SHP77 (cell line): ENCODE measurements around the gene FXR1.
A peak's percentile ranks its signal among the peaks of the same experiment; 100 is the strongest.
"Not testable (repeated sequence)": the region's sequence is repeated elsewhere in the genome, so short reads cannot be mapped to it uniquely, and the experiment has no call there.

ENCODE experiments used
- DNase-seq, 2 experiments: peaks; one replicate each; lab custom pipeline; 2025; lab: John Stamatoyannopoulos, UW

FXR1 gene

DNA sequence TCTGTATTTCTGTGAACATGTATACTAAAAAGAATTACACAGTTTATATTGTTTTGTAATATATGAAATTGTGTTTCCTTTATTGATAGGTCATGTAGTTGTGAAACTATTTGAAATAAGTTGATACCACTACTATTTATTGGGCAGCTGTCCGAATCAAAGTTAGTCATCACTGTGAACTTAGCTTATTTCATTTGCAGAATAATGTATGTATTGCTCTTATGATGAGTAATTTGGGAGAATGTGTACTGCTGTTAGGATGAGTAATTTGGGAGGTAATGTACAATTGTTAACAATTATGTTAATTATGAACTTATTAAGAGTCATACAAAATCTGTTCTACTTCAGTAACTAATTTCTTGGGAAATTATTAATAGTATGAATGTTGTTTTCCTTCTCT is 22.2 kb downstream of the FXR1 start:
- no peak for DNase-seq

DNA sequence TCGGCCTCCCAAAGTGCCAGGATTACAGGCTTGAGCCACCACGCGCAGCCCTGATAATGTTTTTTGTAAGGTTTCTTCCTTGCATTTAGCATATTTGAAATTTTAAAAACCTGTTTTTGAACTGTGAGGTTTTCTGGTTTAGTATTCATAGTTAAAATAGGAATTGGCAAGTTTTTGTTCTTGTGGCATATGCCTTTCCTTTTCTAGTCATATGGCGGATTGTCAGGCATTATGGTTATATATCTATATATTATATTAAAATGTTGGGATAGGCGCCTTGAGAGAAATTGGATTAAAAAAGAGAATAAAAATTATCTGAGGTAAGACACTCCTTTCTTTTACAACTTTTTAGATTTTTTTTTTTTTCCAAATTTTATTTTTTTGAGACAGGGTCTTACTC is 28.4 kb downstream of the FXR1 start:
- no peak for DNase-seq

DNA sequence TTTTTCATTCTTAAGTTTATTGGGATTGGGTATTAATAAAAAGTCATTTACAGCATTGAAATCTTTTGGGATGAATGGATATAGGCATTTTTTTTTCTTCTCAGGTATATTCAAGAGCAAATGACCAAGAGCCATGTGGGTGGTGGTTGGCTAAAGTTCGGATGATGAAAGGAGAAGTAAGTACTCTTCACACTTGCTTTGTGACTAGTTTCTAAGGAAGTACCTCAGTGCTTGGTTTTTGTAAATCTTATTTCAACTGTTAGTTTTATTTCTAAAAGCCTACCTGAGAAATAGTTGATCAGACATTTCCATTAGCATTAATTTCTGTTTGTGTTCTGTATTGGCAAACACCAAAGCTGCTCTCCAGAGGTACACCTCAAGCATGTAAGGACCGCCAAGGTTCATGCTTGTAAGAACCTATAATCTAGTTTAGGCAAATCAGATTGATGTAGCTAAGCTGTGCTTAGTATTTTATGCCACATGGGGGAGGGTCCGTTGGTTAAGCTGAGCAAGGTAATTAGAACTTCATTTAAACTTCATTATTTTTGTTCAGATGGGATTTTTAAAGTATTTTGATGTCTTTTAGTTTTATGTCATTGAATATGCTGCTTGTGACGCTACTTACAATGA is 35.4 kb downstream of the FXR1 start:
- DNase-seq, result no peak

DNA sequence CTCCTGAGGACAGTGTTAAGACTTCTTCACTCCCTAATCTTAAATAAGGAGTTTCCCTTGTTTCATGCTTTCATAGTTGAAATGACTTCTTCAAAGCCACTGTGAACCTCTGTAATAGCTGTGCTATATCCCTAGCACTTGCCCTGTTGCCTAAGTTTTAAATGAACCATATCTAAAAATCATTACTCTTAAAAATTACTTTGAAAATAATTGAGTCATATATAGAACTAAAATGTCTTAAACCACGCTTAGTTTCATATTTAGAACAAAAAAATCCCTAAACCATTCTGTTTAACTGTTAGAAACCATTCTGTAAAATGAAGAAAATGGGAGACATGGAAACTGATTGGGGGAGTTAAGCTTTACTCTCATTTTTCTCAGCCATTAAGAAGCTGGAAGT is 47.2 kb downstream of the FXR1 start:
- no peak for DNase-seq

DNA sequence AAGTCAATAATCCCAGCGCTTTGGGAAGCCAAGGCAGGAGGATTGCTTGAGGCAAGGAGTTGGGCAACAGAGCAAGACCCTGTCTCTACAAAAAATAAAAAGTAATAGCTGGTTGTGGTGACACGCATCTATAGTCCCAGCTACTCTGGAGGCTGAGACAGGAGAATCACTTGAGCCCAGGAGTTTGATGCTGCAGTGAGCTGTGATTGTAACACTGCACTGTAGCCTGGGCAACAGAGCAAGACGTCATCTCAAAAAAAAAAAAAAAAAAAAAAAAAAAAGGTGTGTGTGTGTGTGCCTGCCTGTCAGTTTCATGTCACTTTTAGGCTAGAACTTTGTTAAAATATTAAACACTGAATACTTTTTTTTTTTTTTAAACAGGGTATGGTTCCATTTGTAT is 48.6 kb downstream of the FXR1 start:
- DNase-seq, result no peak

DNA sequence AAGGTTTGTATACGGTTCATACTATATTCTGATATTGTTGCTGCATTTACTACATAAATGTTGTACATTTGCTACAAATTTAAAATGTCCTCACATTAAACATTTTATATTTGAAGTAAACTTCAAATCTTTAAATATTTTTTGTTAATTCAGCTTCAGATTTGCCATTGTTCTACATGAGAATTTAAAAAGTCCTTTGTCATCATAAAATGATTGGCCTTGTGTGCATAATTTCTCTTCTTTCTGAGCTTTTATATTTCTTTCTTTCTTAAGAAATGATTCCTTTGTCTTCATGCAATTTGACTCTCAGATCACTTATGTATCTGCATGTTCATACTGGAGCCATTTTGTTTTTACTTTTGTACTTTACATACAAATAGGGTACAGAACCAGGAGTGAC is 49.1 kb downstream of the FXR1 start:
- DNase-seq, result no peak

DNA sequence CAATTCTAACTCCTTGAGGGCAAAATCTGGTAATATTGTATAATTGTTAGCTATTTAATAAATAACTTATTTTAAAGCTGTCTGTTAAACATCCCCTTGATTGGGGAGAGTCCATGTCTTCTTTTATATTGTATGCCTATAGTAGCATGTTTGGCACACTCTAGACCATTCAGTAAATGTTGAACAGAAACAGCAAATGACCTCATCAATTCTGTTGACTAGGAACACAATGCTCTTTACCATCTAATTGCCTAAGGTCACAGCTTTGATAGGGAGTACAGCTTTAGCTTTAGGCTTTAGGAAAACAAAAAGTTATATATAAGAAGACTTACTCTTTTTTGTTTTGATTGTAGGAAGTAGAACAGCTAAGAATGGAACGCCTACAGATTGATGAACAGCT is 50.1 kb downstream of the FXR1 start:
- no peak for DNase-seq

DNA sequence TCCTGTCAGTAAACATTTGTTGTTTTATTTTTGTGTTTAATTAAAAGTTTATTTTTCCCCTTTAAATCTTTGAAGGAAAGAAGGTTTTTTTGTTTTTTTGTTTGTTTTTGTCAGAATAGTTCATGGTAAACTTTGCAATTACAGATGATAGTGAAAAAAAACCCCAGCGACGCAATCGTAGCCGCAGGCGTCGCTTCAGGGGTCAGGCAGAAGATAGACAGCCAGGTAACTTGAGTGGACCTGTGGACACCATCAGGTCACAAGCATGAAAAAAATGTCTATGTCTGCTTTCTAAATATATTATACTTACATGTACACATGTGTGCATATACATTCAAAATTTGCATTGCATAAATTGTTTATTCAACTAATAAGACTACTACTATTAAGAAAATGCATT is 58.5 kb downstream of the FXR1 start:
- DNase-seq, result no peak

DNA sequence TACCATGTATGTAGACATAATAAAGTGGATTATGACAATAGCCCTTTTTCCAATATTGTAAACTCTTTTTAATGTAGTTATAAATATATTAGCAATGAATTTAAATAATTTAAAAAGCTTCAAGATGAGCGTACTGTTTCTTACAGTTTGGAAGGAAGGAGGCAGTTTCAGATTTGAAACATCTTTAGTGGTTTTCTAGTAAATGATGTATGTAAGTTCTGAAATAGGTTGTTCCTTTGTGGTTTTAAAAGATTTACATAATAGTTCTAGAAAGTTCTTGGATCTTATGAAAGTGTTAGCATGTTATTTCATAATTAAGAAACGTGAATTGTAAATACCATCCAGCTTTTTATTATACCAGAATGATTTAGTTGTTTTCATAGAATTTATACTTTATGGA is 61.1 kb downstream of the FXR1 start:
- DNase-seq, result no peak

DNA sequence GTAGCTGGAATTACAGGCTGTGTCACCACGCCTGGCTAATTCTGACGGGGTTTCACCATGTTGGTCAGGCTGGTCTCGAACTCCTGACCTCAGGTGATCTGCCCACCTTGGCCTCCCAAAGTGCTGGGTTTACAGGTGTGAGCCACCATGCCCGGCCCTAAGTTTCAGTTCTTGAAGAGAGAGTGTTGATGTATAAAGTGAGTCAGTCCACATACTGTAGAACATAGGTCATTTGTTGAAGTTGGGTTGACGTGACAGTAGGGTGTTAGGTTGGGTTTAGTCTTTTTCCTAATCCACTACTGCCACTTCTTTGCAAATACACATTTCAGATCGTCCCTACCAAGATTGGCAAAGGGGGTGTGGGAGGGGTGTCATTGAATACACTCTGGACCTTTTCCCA is 61.8 kb downstream of the FXR1 start:
- DNase-seq, result no peak

DNA sequence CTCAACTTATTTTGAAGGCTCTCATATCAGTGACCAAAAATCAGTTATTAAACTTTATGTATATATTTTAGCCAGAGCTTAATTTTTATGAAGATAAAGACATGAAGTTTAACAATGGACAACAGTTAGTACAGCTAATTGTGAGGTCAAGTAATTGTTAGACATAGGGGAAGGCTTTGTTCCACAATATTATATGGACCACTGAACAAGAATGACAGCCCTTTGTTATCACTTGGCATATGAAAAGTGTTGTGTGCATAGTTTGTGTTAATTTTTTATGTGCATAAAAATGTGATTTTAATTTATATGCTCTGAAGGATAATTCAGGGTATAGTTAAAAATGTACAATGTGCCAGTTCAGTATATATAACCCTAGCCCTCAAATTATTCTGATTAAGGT is 65.0 kb downstream of the FXR1 start:
- no peak for DNase-seq

DNA sequence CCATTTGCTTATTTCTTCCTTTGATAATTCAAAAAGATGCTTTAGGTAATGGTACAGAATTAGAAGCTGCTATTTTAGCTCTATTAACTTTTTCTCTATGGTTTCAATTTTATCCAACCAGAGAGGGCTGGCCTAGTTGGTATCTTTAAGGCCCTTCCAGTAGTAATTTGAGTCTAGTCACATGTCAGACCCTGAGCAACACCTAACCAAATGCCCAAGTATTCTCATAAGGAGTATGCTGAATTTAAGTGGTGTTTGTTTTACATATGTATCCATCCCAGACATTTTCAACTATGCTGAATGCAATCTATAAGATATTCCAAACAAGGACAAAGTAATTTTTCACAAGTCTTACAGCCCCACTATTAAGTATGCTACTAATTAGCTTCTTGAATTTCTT is 67.5 kb downstream of the FXR1 start:
- no peak for DNase-seq

DNA sequence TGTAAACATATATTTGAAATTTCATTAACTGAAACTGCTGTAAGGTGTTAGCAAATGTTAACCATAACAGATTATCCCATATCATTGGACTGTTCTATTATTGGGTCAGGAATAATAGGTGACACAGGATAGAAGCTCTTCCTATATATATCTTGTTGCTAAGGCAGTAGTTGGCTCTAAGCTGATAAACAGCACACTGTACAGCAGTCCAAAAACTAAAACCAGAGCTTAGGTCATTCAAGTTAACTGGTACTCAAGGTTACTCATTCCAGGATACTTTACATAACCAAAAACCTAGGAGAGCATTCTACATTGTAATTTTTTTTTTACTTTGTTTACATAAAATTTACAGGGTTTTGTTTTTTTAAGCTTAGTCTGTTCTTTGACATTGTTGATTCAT is 68.1 kb downstream of the FXR1 start:
- no peak for DNase-seq

DNA sequence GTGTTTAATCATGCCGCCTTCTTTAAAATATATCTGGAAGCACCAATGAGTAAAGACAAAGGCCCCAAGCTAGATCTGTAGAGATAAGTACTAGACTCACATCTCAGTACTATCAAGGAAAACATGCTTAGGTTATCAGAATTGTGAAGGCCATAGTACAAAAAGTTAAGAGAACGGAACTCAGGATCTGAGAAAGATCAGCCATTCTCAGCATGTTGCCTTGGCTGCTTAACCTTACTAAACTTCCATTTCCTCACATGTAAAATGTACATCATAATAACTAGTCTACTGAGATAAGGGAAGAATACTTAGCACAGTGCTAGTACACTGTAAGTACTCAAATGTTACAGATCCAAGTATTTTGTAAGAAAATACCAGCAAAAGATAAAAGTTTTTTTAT is 69.4 kb downstream of the FXR1 start:
- DNase-seq, result no peak

DNA sequence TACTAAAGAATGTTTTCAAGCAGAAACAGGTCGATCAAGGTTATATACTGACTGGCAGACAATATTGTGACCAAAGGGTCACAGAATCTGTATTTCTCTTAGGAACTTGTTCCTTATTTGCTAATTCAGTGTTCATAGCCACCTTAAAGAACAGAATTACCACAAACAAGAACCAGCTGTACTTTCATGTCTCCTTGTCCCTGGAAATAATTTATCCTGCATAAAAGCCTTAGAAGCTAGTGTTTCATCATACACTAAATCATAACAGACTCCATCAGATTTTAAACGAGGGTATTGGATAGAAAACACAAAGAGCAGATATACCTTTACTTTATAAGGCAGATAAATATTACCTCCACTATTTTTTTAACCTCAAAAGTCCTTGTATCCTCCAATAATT is 70.7 kb downstream of the FXR1 start:
- no peak for DNase-seq

DNA sequence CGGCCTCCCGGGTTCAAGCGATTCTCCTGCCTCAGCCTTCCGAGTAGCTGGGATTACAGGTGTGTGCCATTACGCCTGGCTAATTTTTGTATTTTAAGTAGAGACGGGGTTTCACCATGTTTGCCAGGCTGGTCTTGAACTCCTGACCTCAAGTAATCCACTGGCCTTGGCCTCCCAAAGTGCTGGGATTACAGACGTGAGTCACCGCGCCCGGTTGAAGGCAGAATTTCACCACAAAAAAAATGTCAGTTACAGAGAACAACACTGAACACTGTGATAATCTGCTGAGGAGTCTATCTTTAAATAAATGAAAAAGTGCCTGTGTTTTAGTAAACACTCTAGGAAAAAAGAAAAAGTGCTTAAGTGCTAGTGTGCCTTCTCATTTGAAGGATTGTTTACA is 73.9 kb downstream of the FXR1 start:
- not testable (repeated sequence) for DNase-seq

DNA sequence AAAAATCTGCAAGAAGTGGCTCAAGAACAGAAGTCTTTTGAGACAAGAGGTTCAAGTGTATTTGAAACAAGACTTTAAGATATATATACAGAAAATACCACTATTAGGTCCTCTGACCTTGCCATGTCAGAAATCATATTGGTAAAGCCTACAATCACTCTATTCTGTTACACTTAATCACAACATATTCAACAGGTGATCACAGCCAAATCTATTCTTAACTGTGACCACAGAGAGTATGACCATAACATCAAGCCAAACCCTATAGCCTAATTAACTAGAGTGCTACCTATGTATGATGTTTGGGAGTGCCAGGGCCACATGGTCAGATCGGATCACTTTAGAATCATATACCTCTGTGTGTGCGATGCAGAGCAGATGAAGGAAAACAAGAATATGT is 74.9 kb downstream of the FXR1 start:
- DNase-seq, result no peak

DNA sequence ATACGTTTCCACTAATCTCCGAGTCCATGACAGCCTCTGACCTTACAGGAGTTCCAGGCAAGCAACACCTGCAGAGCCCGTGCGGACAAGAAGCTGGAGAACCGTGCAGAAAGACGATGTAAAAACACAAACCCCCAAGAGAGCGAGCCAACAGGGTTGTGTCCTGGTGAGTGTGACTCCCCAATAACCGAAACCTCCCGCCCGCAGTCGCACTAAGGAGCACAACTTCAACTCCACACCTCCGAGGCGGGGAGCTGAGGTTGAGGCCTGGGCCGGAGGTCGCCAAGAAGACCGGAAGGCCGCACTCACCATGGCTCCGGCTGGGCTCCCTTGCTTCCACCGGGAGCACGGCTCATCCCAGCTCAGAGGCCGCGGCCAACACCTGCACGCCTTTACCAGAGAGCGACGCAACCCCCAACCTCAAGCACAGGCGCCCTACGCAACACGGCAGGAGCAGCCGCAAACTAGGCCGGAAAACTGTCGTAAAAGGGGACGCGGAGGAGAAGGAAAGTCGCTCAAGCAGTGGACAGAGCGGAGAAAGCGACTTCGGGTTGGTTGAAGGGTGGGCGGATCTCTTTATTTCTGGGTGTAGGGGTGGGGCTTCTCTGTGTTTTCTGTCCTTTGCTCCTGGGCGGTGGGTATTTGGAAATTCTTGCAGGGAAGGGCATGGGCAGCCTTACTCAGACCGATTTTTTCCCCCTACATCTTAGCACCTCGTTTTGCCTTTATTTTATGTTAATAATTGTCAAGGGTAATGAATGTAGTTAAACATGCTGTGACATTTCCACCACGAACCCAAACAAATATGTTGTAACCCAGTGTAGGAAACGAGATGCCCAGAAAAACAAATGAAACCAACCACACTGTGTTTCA is 77.1 kb downstream of the FXR1 start, which contains the start of gene DNAJC19:
Gene DNAJC19, minus strand, starts transcription at position 446 of the 873 bp plus-strand sequence. Its CDS starts 134 bp downstream, at position 312.
- peak; percentile 96 to 98 for DNase-seq

DNA sequence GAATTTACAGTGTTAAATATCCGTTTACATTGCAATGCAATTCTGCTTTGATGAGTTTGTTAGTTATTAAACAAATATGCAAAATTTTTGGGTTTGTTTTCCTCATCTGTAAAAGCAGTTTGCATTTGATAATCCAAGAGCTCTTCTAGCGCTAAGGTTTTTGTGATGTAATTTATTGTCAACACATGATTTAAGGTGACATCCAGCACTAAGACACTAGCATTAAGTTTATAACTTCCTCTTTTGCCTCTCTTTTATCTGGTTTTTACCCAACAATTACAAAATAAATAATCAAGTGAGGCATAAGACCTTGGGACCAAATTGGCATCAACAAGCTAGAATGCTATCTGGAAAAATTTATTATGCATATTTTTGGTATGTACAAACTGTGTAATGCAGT is 78.0 kb downstream of the FXR1 start:
- no peak for DNase-seq

DNA sequence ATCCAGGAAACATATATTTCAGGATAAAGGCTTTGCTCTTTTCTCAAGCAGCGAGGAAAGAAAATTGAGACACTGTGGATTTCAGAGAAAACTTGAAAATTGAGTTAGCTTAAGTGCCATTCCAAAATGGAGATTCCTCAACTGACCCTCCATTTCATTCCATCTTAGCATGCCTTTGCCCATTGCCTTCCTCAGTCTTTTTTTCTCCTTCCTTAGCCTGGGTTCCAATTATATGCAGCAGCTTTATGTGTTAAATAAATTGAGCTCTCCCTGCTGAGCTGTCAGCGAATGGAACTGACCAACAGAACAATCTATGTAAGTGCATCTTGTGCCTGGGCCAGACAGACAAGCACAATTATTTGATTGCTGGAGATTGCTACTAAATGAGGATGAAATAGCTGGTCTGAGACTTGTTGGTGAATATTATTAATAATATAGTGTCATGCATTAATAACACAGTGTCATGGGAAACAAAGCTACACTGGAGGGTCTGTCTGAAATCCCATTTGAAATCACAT is 84.0 kb downstream of the FXR1 start:
- DNase-seq, result no peak

DNA sequence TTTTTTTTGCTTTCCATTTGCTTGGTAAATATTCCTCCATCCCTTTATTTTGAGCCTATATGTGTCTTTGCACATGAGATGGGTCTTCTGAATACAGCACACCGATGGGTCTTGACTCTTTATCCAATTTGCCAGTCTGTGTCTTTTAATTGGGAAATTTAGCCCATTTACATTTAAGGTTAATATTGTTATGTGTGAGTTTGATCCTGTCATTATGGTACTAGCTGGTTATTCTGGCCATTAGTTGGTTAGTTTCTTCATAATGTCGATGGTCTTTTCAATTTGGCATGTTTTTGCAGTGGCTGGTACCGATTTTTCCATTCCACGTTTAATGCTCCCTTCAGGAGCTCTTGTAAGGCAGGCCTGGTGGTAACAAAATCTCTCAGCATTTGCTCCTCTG is 89.9 kb downstream of the FXR1 start:
- DNase-seq, result not testable (repeated sequence)

DNA sequence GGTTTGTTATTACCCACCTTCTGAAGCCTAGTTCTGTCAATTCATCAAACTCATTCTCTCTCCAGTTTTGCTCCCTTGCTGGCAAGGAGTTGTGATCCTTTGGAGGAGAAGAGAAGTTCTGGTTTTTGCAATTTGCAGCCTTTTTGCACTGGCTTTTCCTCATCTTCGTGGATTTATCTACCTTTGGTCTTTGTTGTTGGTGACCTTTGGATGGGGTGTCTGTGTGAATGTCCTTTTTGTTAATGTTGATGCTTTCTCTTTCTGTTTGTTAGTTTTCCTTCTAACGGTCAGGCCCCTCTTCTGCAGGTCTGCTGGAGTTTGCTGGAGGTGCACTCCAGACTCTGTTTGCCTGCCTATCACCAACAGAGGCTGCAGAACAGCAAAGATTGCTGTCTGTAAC is 91.0 kb downstream of the FXR1 start:
- DNase-seq, result not testable (repeated sequence)

DNA sequence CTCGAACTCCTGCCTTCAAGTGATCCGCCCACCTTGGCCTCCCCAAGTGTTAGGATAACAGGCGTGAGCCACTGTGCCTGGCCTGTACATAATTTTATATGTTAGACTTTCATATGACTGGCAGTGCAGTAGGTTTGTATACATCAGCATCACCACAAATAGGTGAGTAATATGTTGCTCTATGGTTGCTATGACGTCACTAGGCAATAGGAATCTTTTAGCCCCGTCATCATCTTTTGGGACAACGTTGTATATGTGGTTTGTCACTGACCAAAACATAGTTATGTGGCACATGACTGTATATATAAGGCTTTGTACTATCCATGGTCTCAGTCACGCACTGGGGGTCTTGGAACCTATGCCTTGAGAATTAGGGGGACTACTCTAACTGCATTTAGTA is 94.1 kb downstream of the FXR1 start:
- no peak for DNase-seq
